Activated gamma-delta T cell treated with anti-CD3 and anti-CD28 coated beads, Interleukin-2, amount 50 U/mL, for 16 hours (primary cell): ENCODE measurements around the gene SMCO2.

ENCODE experiments used
- DNase-seq: peaks from one replicate; pipeline ENCODE4 v3.0.0-alpha.2; 2020; ENCODE audit warnings: low read depth

SMCO2 gene

GRCh38 chr12:27446436-27446835 is at the start of gene SMCO2:
Gene SMCO2, plus strand, starts transcription at chr12:27446736. Its CDS starts 23,896 bp downstream, at chr12:27470632.
- DNase-seq = no peak

DNA sequence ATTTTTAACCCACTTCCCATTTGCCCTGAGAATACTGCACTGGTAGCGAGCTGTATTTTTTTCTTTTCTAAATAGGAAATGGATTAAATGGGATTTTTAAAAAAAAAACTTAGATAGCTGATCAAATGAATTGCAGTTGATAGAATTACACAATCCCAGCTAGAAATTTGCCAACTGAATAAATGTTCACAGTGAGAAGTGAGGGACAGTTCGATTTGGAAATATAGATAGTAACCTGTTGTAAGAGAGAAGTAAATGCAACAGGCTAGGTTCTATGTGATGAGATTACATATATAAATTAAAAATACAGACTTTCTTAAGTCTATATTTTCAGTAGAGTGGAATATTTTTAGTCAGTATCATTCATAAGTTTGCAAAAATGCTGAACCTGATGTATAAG is 48.1 kb upstream of the SMCO2 start:
- DNase-seq = no peak

GRCh38 chr12:27399074-27399473 is 47.5 kb upstream of the SMCO2 start:
- no peak for DNase-seq

DNA sequence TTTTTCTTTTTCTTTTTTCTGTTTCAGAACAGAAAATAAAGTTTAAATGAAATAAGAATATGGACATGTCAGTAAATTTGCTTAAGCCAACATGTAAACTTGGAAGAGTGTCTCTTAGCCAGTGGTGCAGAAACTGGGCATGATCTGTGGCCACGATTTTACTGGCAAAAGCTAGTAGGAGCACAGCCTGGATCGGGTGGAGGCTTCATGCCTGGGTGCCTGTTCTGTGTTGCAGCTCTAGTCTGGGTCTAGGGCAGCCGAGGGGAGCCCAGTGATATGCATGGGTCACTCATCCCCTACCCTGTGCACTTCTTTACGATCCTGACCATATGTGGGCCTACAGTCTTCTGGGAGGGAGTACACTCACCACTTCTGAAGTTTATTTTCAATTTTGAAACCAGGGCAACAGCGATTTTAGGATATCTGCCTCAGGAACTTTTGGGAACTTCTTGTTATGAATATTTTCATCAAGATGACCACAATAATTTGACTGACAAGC is 45.6 kb upstream of the SMCO2 start:
- no peak for DNase-seq

DNA sequence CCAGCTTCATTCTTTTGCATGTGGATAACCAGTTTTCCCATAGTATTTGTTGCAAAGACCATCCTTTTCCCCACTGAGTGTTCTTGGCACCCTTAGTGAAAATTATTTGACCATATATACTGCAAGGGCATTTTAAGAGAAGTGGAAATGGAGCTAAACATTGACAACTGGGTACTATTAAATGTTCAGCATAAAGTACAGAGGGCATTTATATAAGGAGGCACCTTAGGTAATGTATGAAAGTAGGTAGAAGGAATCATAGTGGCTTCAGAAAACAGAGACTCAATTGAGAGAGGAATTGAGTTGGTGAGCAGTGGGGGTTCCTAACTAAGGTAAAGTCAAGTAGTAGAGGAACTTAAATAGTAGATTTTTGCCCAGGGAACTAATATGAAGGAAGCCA is 34.5 kb upstream of the SMCO2 start:
- DNase-seq = no peak

DNA sequence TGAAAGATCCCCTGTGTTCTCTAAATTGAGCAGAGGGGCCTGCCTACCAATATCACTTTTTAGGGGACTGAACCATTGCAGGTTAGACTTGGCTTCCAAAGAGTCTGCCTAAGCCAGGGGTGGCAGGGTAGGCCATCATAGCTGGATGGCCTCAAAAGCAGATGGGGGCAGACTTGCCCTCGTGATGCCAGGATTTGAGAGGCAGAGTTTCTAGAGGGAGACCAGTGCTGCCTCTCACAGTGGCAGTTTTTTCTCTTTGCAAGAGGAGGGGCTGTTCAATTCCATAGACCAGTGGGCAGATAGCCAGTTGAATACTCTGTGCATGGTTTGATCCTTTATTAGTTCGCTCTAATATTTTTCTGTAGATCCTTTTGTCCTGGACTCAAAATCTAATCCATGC is 23.8 kb upstream of the SMCO2 start:
- no peak for DNase-seq

GRCh38 chr12:27424631-27425230 is 21.8 kb upstream of the SMCO2 start:
- DNase-seq = no peak

DNA sequence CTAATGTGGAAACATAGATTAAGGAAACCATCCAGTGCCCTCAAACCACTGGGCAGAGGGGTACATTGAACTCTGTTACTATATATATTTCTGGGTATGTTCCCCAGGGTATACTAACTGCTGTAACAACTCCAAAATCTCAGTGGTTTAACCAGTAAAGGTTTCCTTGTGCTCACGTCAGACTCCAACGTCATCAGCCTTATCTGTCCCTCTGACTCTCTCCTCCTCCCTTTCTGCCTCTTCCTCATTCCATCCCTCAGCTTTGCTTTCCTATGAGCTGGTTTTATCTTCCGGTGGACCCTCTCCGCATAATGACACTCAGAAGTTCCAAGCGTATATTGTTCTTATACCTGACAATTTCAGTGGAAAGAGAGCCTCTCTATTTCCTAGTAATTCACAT is 21.2 kb upstream of the SMCO2 start:
- DNase-seq = no peak

DNA sequence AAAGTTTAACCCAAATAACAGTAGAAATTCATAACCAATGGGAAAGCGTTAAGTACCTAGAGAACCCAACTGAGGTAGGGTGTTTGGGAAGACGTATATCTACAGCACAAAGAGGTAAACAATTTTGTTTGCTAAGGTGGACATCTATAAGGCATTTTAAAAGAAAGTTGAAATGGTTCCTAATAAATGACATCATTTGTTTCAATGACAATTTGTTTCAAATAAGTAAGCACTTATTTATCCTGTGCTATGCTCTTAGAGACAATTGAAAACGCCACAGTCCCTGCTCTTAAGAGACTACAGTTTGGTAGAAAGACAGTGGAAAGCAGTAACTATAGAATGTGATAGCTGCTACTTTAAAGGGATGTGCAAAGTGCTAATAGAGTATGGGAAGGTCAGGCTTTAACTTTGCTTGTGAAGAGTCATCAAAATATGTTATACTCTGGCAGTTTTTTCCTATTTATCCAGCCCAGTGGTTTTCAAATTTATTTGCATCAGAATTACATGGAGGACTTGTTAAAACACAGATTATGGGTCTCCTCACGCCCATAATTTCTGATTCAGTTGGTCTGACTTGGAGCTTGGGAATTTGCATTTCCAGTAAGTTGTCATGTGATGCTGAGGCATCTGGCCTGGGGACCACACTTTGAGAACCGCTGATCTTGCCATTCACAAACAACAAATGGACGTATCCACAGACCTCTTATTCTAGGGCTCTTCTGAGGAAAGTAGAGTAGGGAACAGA is 19.6 kb upstream of the SMCO2 start:
- no peak for DNase-seq

DNA sequence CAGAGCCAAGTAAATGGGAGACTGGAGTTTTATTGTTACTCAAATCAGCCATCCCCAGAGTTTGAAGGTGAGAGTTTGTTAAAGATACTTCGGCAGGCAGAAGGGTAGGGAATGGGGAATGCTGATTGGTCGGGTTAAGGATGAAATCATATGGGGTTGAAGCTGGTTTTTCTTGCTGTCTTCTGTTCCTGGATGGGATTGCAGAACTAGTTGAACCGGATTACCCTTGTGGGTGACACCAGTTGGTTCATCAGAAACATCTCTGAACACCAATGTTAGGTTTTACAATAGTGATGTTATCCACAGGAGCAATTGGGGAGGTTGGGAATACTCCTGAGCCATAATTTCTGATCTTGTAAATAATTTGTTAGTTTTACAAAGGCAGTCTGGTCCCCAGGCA is 18.7 kb upstream of the SMCO2 start:
- no peak for DNase-seq

GRCh38 chr12:27428466-27428865 is 18.1 kb upstream of the SMCO2 start:
- DNase-seq = no peak

DNA sequence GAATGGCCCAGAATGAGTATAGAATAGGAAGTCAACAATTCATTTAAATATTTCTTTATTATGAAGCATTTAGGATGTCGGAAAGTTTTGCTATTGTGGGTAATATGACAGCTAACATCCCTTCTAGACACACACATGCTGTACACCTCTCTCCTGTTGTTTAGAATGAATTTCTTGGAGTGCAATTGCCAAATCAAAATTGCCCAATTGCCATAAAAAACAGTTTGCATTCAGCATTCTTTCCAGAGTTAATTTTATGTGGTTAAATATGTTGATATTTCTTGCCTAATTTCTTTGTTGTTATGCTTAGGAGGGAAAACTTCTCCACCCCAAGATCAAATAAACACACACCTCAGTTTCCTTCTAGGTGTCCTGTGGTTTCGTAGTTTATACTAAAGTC is 16.9 kb upstream of the SMCO2 start:
- DNase-seq = no peak

DNA sequence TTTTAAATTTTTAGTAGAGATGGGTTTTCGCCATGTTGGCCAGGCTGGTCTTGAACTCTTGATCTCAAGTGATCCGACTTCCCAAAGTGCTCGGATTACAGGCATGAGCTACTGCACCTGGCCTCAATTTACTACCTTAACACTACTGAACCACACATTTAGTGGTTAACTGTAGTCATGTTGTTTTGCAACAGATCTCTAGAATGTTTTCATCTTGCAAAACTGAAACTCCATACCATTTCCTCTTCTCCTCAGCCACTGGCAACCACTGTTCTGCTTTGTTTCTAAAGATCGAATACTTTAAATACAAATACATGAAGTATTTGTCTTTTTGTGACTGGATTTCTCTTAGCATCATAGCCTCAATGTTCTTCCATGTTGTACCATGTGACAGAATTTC is 15.4 kb upstream of the SMCO2 start:
- no peak for DNase-seq

DNA sequence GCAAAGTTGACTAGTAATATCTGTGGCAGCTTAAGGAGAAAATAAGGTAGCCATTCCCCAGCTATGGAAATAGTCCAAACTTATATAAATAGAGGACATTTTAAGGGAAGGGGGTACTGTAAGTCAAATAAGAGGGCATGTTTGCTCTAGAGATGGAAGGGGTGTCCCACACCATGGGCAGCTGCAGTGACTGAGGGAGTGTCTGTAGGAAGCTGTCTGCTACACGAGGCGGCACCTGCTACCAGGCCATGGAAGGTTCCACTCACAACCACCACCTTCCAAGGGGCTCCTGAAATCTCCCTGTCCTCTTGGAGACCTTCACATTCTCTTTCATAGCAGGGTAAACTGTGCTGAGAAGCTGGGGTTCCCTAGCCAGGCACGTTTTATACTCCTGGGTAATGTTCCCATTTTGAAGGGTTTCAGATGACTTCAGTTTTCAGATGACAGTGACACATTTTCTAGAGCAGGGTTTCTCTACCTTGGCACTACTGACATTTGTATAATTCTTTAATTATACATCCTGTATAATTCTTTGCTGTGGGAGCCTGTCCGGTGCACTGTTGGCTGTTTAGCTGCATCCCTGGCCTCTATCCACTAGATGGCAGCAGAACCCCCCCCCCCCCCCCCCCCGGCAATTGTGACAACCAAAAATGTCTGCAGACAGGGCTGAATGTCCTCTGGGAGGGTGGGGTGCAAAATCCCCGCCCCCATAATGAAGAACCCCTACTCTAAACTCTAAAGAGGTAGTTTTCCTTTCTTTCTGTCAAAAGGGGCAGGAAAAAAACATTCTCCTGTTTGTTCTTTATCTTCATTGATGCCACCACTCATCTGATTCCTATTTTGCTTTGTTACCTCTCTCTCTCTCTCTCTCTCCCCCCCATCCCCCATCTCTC is 11.6 kb upstream of the SMCO2 start:
- no peak for DNase-seq

GRCh38 chr12:27436029-27436428 is 10.5 kb upstream of the SMCO2 start:
- no peak for DNase-seq

- no peak for DNase-seq
These were observed 9.8 kb upstream of the SMCO2 start for GRCh38 chr12:27436768-27437167.

- no peak for DNase-seq
These were observed 8.7 kb upstream of the SMCO2 start for GRCh38 chr12:27437839-27438238.

DNA sequence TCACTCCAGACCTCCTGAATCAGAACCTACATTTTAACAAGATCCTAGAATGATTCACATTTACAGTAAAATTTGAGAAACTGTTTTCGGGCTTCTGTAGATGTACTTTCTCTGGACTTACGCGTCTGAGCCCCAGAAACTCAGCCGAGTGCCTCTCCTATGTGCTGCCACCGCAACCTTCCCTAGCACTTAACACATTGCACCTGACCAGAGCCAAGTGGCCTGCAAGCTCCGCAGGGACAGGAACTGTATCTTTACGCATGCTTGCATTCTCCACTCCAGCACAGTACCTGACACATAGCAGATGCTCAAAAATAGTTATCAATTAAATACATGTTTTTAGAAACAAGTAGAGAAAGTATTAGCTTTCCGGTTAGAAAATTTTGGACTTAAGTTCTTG is 1.2 kb downstream of the SMCO2 start:
- no peak for DNase-seq

DNA sequence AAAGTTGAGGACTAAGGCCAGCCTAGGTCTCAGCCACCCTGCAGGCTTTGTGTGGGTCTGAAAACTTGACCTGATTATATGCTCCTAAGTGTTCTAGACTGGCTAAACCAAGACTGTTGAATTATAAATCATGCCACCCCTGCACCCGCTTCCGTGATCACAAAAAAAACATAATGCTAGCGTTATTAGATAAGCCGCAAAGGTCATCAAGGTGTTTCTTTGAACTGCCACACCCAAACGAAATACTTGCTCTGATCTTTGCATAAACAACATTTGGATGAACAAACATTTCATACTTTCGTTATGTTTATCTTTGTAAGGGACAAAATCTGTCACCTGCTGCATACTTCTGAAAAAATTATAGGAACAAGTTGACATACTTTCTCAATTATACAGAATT is 2.5 kb downstream of the SMCO2 start:
- no peak for DNase-seq

DNA sequence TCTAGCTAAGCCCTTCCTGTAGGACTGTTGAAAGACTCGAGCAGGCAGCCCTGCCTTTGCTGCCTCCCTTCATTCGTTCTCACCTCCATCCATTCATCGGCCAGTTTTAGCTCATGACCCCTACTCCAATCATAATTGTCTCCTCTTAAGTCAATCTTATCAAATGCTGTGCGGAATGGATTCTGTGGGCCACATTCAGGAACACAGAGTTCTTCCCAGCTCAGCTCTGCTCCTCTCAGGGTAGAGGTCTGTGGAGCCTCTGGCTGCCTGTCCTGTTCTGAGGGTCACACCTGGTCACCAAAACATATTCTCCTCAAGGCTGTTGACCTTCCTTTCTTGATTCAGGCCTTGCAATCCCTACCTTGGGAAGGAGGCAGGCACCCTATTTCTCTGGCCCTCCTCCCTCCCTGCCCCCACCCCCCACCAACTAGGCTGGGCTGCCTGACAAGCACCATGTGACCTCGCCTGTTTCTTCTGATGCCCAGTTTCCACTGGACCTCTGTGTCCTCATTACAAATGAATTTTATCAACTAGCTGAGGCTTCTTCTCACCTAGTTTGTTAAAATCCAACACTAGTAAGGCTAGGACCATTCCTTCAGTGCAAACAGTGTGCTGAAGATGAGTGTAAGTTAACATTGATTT is 3.5 kb downstream of the SMCO2 start:
- DNase-seq = no peak

- no peak for DNase-seq
These were observed 4.7 kb downstream of the SMCO2 start for GRCh38 chr12:27451036-27451825.

DNA sequence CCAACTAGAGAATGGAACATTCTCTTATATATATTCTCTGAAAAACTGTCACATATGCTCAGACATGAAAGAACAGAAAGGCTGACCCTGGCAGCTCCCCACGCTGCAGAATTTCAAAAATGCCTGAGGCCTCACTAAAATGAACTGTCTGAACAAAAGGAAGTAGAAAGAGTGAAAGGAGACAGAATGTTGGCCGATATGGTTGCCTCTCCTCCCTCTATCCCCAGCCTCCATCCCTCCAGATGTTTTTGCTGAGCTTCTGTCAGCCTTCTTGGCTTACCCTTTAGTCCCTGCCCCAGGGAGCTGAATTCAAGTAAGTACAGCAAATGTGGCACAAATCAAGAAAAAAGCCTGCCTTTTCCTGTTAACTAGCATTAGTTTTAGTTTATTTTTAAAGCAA is 6.9 kb downstream of the SMCO2 start:
- DNase-seq = no peak
